Measurements from ENCODE around the gene GABARAP.

- TF ChIP-seq EP300 (IDR thresholded peaks at IDR 0.05) (no peak), CTCF (IDR thresholded peaks at IDR 0.05) (no peak)
Observed at GRCh38 chr17:7226721-7227710, 15.2 kb downstream of the GABARAP start.
